Urothelium cell line (cell line): ENCODE results near the gene RNF212.
"Not testable (repeated sequence)": the region's sequence is repeated elsewhere in the genome, so short reads cannot be mapped to it uniquely, and the experiment has no call there.

Experiments used
- DNase-seq: peaks from one replicate; pipeline ENCODE4 v3.0.0; 2011; ENCODE audit warnings: low spot score, mixed read lengths
- FAIRE-seq: peaks from 2 replicates; lab custom pipeline; 2011; peaks lifted over from hg19 to GRCh38; lab: Jason Lieb, UNC

RNF212 gene, protein sequence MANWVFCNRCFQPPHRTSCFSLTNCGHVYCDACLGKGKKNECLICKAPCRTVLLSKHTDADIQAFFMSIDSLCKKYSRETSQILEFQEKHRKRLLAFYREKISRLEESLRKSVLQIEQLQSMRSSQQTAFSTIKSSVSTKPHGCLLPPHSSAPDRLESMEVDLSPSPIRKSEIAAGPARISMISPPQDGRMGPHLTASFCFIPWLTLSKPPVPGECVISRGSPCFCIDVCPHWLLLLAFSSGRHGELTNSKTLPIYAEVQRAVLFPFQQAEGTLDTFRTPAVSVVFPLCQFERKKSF

DNA sequence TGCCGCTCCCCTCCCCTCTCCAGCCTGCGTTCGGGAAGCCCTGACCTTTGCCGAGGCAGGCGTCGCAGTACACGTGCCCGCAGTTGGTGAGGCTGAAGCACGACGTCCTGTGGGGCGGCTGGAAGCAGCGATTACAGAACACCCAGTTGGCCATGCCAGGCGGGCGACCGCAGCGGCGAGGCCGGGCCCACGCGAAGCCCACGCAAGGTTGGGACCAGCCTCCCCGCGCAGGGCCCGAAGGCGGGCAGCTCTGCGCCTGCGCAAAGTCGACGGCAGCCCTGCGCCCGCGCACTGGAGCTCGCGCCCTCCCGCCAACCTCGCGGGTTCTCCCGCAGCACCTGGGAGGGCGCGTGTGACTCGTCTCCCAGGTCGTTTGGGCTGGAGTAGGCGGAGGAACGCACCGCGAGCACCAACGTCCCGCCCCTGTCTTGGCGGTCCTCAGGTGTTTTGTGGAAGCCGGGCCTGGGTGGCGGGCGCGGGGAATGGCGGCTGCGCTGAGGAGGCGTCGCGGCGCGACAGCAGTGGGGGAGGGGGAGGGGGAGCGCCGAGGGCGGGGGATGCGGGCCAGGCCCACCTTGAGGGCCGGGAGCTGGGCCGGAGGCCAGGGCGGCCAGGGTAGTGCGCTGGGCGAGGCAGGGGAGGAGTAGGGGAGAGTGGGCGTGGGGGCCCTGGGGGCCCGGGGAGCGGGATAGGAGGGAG lies at the start of gene RNF212:
RNF212 (minus strand) TSS at position 254 of the 699 bp plus-strand sequence; CDS start at position 154, 100 bp downstream.
- DNase-seq = no peak
- FAIRE-seq = no peak

GRCh38 chr4:1160351-1160750 lies 47.0 kb upstream of the RNF212 start:
- FAIRE-seq (no peak), DNase-seq (no peak)

DNA sequence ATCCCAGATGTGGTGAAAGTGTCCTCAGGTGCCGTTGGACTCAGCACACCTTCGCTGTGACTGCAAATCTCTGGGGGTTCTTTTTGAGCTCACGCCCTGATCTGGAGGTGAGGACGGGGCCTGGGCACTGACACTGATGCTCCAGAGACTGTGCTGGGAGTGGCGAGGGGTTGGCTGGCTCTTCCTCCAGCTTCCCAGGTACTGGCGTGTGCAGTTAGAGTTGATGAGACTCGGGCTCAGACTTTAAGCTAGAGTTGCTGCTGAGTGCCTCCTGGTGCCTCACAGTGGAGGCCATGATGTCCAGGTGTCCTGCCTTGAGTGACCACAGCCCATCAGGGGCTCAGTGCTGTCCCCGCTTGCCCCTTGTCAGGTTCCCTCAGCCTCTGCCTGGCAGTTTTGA lies 42.7 kb upstream of the RNF212 start:
- no peak for FAIRE-seq

GRCh38 chr4:1155314-1155713 lies 42.0 kb upstream of the RNF212 start:
- no peak for FAIRE-seq
- no peak for DNase-seq

More for the DNA sequence above, 42.7 kb upstream of the RNF212 start:
- no peak for DNase-seq

DNA sequence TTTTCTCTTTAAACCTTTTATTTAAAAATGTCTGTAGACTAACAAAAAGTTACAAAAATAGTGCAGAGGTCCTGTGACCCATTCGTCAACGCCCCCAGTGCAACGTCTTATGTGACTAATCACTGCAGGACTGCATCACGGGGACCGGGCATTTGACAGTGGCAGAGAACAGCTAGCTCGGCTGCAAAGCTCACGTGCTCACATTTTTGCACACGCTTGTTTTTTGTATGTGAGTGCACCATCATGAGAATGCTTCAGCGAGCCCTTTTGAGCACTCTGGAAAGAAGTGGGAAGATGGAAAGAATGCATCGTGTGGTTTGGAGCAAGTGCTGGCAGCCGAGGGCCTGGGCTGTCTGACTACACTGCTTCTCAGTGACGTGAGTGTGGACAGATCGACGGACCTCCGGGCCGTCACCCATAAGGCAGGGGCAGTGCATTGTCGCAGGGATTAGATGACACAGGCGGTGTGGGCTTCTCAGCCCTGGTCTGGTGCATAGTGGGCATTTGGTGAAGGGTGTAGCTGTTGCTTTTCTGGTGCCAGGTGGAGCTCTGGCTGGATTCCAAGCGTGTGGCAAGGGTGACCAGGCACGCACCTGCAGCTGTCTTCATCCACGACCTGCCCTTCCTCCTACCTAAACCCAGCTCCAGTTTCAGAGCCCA lies 41.3 kb upstream of the RNF212 start:
- FAIRE-seq (no peak), DNase-seq (peak; percentile 23)

DNA sequence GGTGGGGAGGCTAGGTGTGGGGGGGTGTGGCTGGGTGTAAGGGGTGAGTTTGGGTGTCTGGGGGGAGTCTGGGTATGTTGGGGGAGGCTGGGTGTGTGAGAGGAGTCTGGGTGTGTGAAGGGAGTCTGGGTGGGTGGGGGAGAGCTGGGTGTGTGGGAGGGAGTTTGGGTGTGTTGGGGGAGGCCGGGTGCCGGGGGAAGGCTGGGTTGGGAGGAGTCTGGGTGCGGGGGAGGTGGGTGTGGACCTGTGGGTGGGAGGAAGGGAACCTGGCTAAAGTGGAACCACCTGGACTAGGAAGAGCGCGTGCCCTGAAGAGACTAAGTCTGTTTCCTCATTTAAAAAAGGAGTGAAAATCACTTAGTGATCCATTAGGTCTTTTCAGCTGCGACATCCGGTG lies 40.8 kb upstream of the RNF212 start:
- no peak for FAIRE-seq
- no peak for DNase-seq

DNA sequence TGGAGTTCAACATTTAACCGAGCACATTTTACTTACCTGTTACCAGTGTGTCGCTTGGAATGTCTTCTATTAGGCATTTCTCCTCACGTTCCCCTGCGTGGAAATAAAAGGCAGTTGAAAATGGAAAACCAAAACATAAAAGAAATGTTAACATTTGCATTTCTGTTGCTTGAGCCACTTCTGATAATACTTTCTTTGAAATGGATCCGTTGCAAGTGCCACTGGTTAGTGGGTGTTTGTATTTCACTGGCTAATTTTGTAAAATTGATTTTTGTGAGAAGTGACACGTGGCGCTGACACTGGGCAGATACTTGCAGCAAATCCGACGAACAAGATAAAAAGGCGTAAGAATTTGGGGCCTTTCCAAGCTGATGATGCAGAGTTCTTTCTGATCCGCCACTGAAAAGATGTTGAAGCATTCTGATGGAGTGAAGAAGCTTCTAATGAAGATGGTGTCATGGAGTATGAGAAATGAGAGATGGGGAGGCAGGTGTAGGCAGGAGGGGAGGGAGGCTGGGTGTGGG lies 40.3 kb upstream of the RNF212 start:
- FAIRE-seq (no peak), DNase-seq (no peak)

GRCh38 chr4:1152290-1152689 lies 38.9 kb upstream of the RNF212 start:
- DNase-seq (no peak), FAIRE-seq (no peak)

- no peak for DNase-seq
- no peak for FAIRE-seq
Measured at GRCh38 chr4:1151541-1151940, 38.2 kb upstream of the RNF212 start.

DNA sequence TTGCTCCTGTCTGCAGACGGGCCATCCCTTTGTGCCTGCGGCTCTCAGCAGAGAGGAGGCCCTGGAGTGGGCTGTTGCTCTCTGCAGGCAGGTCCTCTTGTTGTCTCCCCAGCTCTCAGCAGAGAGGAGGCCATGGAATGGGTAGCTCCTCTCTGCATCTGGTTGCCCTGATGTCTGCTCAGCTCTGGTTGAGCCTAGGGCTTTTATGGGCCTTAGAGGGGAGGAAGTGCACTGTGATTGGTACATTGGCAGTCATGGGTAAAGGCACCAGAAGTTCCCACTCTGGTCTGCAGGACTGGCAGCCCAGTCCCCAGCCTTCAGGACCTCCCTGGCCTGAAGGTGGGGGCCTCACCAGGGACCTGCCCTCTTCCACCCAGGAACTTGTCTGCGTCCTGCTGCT lies 37.5 kb upstream of the RNF212 start:
- FAIRE-seq (no peak), DNase-seq (no peak)

GRCh38 chr4:1139860-1140259 lies 26.5 kb upstream of the RNF212 start:
- no peak for DNase-seq
- FAIRE-seq = no peak

GRCh38 chr4:1137850-1138249 lies 24.5 kb upstream of the RNF212 start:
- DNase-seq (no peak), FAIRE-seq (no peak)

GRCh38 chr4:1137063-1137776 lies 23.9 kb upstream of the RNF212 start:
- FAIRE-seq (no peak), DNase-seq (no peak)

DNA sequence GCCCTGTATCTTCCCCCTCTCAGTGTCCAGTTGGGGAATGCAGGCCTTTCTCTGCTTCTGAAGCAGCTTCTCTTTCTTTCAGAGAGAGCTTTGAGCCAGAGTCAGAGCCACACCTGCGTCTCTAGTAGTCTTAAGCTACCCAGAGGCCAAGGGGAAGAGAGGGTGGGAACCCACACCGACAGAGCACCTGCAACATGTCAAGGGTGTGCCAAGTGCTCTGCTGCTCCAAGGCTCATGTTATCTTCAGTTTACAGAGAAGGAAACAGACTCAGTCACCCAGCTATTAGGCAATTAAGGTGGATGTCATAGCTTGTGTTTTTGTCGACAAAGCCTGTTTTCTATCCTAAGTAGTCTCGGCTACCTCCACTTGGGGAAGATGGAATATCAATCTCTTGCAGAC lies 22.7 kb upstream of the RNF212 start:
- no peak for DNase-seq
- FAIRE-seq = no peak

DNA sequence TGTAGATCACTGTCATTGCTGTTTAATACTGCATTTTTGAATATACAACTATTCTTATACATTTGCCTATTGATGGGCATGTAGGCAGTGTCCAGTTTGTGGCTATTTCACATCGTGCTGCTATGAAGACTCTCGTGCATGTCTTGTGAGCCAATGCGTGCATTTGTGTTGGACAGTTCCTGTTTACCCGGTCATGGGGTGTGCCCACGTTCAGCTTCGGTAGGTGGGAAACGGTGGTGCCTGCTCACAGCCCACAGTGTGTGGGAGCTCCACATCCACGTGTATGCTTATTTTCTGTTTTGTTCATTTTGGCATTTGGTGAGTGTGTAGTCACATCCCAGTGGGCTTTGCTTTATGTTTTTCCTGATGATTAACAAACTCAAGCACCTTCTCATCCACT lies 19.7 kb upstream of the RNF212 start:
- DNase-seq (no peak), FAIRE-seq (no peak)

GRCh38 chr4:1130316-1131186 lies 17.2 kb upstream of the RNF212 start:
- peak; percentile 55 for FAIRE-seq
- DNase-seq = peak; percentile 67

GRCh38 chr4:1126506-1126905 lies 13.1 kb upstream of the RNF212 start:
- no peak for FAIRE-seq

GRCh38 chr4:1125466-1125865 lies 12.1 kb upstream of the RNF212 start:
- FAIRE-seq, DNase-seq: not testable (repeated sequence)

More at GRCh38 chr4:1126506-1126905, 13.1 kb upstream of the RNF212 start:
- DNase-seq = no peak

- FAIRE-seq = no peak
- no peak for DNase-seq
Measured at GRCh38 chr4:1124818-1125217, 11.5 kb upstream of the RNF212 start.

- DNase-seq (no peak), FAIRE-seq (no peak)
Measured at GRCh38 chr4:1122505-1122904, 9.1 kb upstream of the RNF212 start.
